Neural progenitor cell (in vitro differentiated cells): ENCODE measurements around the gene KRTAP5-1. TPM values are rescaled to one million over a fixed set of nuclear protein-coding genes. Genes with fewer than 3 reads are reported as not detected.
"Not testable (repeated sequence)": the region's sequence is repeated elsewhere in the genome, so short reads cannot be mapped to it uniquely, and the experiment has no call there.

Source experiments
- DNase-seq: peaks from one replicate; pipeline ENCODE4 v3.0.0-alpha.2; 2016; ENCODE audit warnings: low spot score
- H2AFZ ChIP-seq: fragments of 200-600 bp; sonication (generic); replicated peaks from 2 replicates; pipeline ENCODE4 v1.6.1; 2016; ENCODE audit warnings: antibody characterized with exemption
- H3F3A ChIP-seq: fragments of 200-600 bp; sonication (generic); 2 replicates; pipeline ENCODE4 v1.6.1; 2016; ENCODE audit warnings: antibody characterized with exemption, low read depth
- H3K27ac ChIP-seq: fragments of 200-600 bp; sonication (generic); 2 replicates; pipeline ENCODE4 v1.5.1; 2016; ENCODE audit warnings: mild to moderate bottlenecking
- H3K27me3 ChIP-seq: fragments of 200-600 bp; sonication (generic); 2 replicates; pipeline ENCODE4 v1.6.1; 2016; ENCODE audit warnings: mild to moderate bottlenecking, moderate library complexity
- H3K36me3 ChIP-seq: fragments of 200-600 bp; sonication (generic); 2 replicates; pipeline ENCODE4 v1.5.1; 2016
- H3K4me1 ChIP-seq: fragments of 200-600 bp; sonication (generic); 2 replicates; pipeline ENCODE4 v1.6.1; 2016; ENCODE audit warnings: mixed run types
- H3K4me2 ChIP-seq: fragments of 200-600 bp; sonication (generic); 2 replicates; pipeline ENCODE4 v1.6.1; 2016
- H3K4me3 ChIP-seq: fragments of 200-600 bp; sonication (generic); 2 replicates; pipeline ENCODE4 v1.5.1; 2016
- H3K79me2 ChIP-seq: fragments of 200-600 bp; sonication (generic); 2 replicates; pipeline ENCODE4 v1.6.1; 2016; ENCODE audit warnings: low read depth
- H3K9ac ChIP-seq: fragments of 200-600 bp; sonication (generic); 2 replicates; pipeline ENCODE4 v1.6.1; 2016
- H3K9me3 ChIP-seq: fragments of 200-600 bp; sonication (generic); 2 replicates; pipeline ENCODE4 v1.5.1; 2016; ENCODE audit warnings: low read depth
- H4K20me1 ChIP-seq: fragments of 200-600 bp; sonication (generic); 2 replicates; pipeline ENCODE4 v1.6.1; 2016; ENCODE audit warnings: low read depth
- H3K27ac Mint-ChIP-seq: 3 replicates; pipeline ENCODE4 v1.8.0; 2021; ENCODE audit warnings: mixed read lengths
- H3K27me3 Mint-ChIP-seq: 2 replicates; pipeline ENCODE4 v1.8.0; 2022; ENCODE audit warnings: low read depth, mild to moderate bottlenecking, inconsistent platforms, moderate library complexity, mixed read lengths; ENCODE audit not compliant: insufficient read depth
- H3K36me3 Mint-ChIP-seq: 3 replicates; pipeline ENCODE4 v1.8.0; 2021; ENCODE audit warnings: mixed read lengths
- H3K4me1 Mint-ChIP-seq: 3 replicates; pipeline ENCODE4 v1.8.0; 2021; ENCODE audit warnings: mixed read lengths
- H3K4me3 Mint-ChIP-seq: 3 replicates; pipeline ENCODE4 v1.8.0; 2021; ENCODE audit warnings: mild to moderate bottlenecking, moderate library complexity, mixed read lengths
- H3K9me3 Mint-ChIP-seq: 3 replicates; pipeline ENCODE4 v1.8.0; 2020; ENCODE audit warnings: mixed read lengths
- EZH2 ChIP-seq: fragments of 200-600 bp; sonication (generic); IDR thresholded peaks from 2 replicates; pipeline ENCODE4 v1.6.1; 2017; ENCODE audit warnings: antibody characterized with exemption, mild to moderate bottlenecking, moderate library complexity
- EZH2phosphoT487 ChIP-seq: fragments of 200-600 bp; sonication (generic); IDR thresholded peaks from 2 replicates; pipeline ENCODE4 v1.6.1; 2017; ENCODE audit warnings: antibody characterized with exemption
- total RNA-seq: library from RNA; depleted of rRNA; stranded (reverse); fragments of >200 nt; gene quantifications from 2 replicates; pipeline ENCODE4 v1.2.3, GENCODE V29; 2015; ENCODE audit warnings: low replicate concordance
- TF ChIP-seq, protein P1 (sequence below): fragments of 200-600 bp; sonication (generic); IDR thresholded peaks from 2 replicates; pipeline ENCODE4 v1.5.1; 2017; ENCODE audit warnings: antibody characterized with exemption, mild to moderate bottlenecking

The KRTAP5-1 gene, protein sequence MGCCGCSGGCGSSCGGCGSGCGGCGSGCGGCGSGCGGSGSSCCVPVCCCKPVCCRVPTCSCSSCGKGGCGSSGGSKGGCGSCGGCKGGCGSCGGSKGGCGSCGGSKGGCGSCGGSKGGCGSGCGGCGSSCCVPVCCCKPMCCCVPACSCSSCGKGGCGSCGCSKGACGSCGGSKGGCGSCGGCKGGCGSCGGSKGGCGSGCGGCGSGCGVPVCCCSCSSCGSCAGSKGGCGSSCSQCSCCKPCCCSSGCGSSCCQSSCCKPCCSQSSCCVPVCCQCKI
- total RNA-seq = not detected in 2 replicates

DNA sequence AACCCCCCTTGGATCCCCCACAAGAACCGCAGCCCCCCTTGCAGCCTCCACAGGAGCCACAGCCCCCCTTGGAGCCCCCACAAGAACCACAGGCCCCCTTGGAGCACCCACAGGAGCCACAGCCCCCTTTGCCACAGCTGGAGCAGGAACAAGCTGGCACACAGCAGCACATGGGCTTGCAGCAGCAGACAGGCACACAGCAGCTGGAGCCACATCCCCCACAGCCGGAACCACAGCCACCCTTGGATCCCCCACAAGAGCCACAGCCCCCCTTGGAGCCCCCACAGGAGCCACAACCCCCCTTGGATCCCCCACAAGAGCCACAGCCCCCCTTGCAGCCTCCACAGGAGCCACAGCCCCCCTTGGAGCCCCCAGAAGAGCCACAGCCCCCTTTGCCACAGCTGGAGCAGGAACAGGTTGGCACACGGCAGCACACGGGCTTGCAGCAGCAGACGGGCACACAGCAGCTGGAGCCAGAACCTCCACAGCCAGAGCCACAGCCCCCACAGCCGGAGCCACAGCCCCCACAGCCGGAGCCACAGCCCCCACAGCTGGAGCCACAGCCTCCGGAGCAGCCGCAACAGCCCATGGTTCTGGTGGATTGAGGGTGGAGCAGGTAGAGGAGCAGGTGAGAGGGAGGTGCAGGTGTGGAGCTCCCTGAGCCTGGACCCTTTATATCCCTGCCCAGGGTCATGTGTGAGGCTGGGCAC, at the start of gene KRTAP5-1:
Gene KRTAP5-1, minus strand, starts transcription at position 623 of the 710 bp plus-strand sequence. Its CDS starts 34 bp downstream, at position 589.
- H3K27ac Mint-ChIP-seq = not testable (repeated sequence)

DNA sequence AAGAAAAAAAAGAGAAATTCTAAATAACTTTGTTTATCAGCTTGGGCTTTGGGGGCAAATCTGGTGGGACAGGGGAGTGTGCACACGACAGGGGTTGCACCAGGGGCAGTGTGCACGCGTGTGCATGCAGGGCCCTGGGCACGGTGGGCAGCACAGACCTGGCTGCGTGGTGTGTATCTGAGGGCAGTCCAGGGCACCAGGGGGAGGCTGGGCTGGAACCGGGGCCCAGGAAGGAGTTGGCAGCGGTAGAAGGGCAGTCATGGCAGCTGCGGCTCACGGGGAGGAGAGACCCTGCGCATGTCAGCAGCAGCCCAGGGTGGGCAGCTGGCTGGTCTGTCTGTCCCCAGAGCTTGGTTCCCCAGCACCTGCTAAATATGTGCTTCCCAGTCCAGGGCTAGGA, 48.8 kb upstream of the KRTAP5-1 start:
- Mint-ChIP-seq H3K36me3 (no peaks in the 10 kb centered on the region), H3K27ac (no peak overlapping the region), H3K4me1 (peaks cover 12% of the 10 kb centered on the region), H3K9me3 (no peaks in the 10 kb centered on the region), H3K4me3 (no peak overlapping the region), H3K27me3 (peaks cover 4% of the 10 kb centered on the region)
- H3K36me3 ChIP-seq = no peaks in the 10 kb centered on the region
- H3K9ac ChIP-seq = no peak overlapping the region
- TF ChIP-seq, protein P1, sequence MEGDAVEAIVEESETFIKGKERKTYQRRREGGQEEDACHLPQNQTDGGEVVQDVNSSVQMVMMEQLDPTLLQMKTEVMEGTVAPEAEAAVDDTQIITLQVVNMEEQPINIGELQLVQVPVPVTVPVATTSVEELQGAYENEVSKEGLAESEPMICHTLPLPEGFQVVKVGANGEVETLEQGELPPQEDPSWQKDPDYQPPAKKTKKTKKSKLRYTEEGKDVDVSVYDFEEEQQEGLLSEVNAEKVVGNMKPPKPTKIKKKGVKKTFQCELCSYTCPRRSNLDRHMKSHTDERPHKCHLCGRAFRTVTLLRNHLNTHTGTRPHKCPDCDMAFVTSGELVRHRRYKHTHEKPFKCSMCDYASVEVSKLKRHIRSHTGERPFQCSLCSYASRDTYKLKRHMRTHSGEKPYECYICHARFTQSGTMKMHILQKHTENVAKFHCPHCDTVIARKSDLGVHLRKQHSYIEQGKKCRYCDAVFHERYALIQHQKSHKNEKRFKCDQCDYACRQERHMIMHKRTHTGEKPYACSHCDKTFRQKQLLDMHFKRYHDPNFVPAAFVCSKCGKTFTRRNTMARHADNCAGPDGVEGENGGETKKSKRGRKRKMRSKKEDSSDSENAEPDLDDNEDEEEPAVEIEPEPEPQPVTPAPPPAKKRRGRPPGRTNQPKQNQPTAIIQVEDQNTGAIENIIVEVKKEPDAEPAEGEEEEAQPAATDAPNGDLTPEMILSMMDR = no peak
- no peak for TF ChIP-seq EZH2
- no peak for TF ChIP-seq EZH2phosphoT487
- H4K20me1 ChIP-seq = no peaks in the 10 kb centered on the region
- no peaks in the 10 kb centered on the region for H3K79me2 ChIP-seq
- H3K27ac ChIP-seq = no peak overlapping the region
- no peaks in the 10 kb centered on the region for H3F3A ChIP-seq
- H3K4me3 ChIP-seq = no peak overlapping the region
- H3K9me3 ChIP-seq = no peaks in the 10 kb centered on the region
- no peak overlapping the region for H3K4me2 ChIP-seq
- no peaks in the 10 kb centered on the region for H3K4me1 ChIP-seq
- no peak for DNase-seq
- peaks cover 36% of the 10 kb centered on the region for H3K27me3 ChIP-seq
- no peak overlapping the region for H2AFZ ChIP-seq

More for the DNA sequence above, at the start of gene KRTAP5-1:
- H3K79me2 ChIP-seq, H2AFZ ChIP-seq, H4K20me1 ChIP-seq, H3F3A ChIP-seq, H3K4me1 Mint-ChIP-seq, H3K9ac ChIP-seq, DNase-seq, H3K27ac ChIP-seq, H3K4me3 ChIP-seq, H3K36me3 ChIP-seq, H3K36me3 Mint-ChIP-seq, H3K4me1 ChIP-seq, H3K9me3 ChIP-seq, H3K4me3 Mint-ChIP-seq, H3K4me2 ChIP-seq: not testable (repeated sequence)
- peaks cover 11% of the 10 kb centered on the region for H3K9me3 Mint-ChIP-seq
- H3K27me3 ChIP-seq = peaks cover 24% of the 10 kb centered on the region
- peaks cover 15% of the 10 kb centered on the region for H3K27me3 Mint-ChIP-seq

DNA sequence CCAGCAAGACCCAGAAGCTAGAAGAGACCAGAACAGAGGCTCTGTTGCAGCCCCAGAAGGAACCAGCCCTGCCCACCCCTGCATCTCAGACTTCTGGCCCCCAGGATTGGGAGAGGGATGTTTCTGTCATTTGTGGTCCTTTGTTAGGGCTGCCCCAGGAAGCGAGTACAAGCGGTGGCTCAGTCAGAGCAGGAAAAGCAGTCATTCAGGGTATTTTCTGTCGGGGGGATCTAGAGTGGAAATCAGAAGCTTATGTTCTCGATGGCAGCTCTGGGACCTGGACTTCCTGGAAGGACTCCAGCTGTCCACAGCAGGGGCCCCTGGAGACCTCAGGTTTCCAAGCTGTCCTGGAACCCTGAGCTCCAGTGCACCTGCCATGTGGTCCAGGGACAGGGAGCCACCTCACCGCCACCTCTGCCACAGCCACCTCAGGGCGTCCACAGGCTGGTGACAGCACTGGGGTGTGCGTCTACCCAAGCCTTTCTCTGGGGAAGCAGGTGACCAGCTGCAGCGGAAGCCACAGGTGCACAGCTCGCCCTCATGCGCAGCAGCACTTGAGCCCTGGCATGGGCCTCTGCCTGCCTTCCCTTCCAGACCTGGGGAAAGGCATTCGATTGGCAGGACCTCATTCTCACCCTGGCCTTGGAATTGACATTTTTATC, 47.1 kb upstream of the KRTAP5-1 start:
- Histone ChIP-seq H3K36me3 (no peaks in the 10 kb centered on the region), H3K27me3 (peaks cover 44% of the 10 kb centered on the region), H3K79me2 (no peaks in the 10 kb centered on the region), H3K9me3 (no peaks in the 10 kb centered on the region), H3K4me2 (no peak overlapping the region), H3F3A (no peaks in the 10 kb centered on the region), H3K27ac (no peak overlapping the region), H2AFZ (no peak overlapping the region), H3K9ac (no peak overlapping the region), H3K4me3 (no peak overlapping the region), H4K20me1 (no peaks in the 10 kb centered on the region), H3K4me1 (no peaks in the 10 kb centered on the region)
- H3K27ac Mint-ChIP-seq = no peak overlapping the region
- TF ChIP-seq, protein P1 = no peak
- TF ChIP-seq EZH2phosphoT487 (no peak), EZH2 (no peak)
- no peaks in the 10 kb centered on the region for H3K36me3 Mint-ChIP-seq
- H3K9me3 Mint-ChIP-seq = no peaks in the 10 kb centered on the region
- peaks cover 6% of the 10 kb centered on the region for H3K27me3 Mint-ChIP-seq
- H3K4me1 Mint-ChIP-seq = peaks cover 13% of the 10 kb centered on the region
- no peak for DNase-seq
- no peak overlapping the region for H3K4me3 Mint-ChIP-seq
